ENCODE results near the gene CTAGE1. TPM values are rescaled to one million over a fixed set of nuclear protein-coding genes. Genes with fewer than 3 reads are reported as not detected.

Gene CTAGE1
- total RNA-seq, 1 donor from 2014 or later, result not detected

- no peak overlapping the region for H3K4me2 ChIP-seq
- peaks cover 13% of the 10 kb centered on the region for H3K4me1 Mint-ChIP-seq
- DNase-seq (ENCODE audit: low spot score), result no peak
Measured at GRCh38 chr18:22434973-22435608, 17.4 kb upstream of the CTAGE1 start.

GRCh38 chr18:22433956-22434355 is 16.2 kb upstream of the CTAGE1 start:
- H3K79me2 ChIP-seq (ENCODE audit: low read depth), result no peaks in the 10 kb centered on the region
- no peak overlapping the region for H3K9ac ChIP-seq
- H3K4me3 ChIP-seq, result no peak overlapping the region
- no peaks in the 10 kb centered on the region for H3K9me3 ChIP-seq (ENCODE audit: low read depth)
- no peaks in the 10 kb centered on the region for H3K36me3 ChIP-seq
- TF ChIP-seq EZH2 (IDR thresholded peaks at IDR 0.05) (no peak), CTCF (IDR thresholded peaks at IDR 0.05) (no peak), EZH2phosphoT487 (IDR thresholded peaks at IDR 0.05) (no peak)
- H3K9me3 Mint-ChIP-seq, result no peaks in the 10 kb centered on the region
- no peak overlapping the region for H3K27ac ChIP-seq
- no peak overlapping the region for H3K4me2 ChIP-seq
- no peaks in the 10 kb centered on the region for H3F3A ChIP-seq (ENCODE audit: low read depth)
- no peaks in the 10 kb centered on the region for H3K36me3 Mint-ChIP-seq
- H3K4me3 Mint-ChIP-seq, result no peak overlapping the region
- H2AFZ ChIP-seq (replicated peaks), result no peak overlapping the region
- no peak for DNase-seq (ENCODE audit: low spot score)
- peaks cover 3% of the 10 kb centered on the region for H3K27me3 Mint-ChIP-seq (ENCODE audit: insufficient read depth, low read depth)
- H3K27ac Mint-ChIP-seq, result no peak overlapping the region
- peaks cover 4% of the 10 kb centered on the region for H3K4me1 ChIP-seq
- no peaks in the 10 kb centered on the region for H3K27me3 ChIP-seq
- peaks cover 13% of the 10 kb centered on the region for H3K4me1 Mint-ChIP-seq
- H4K20me1 ChIP-seq (ENCODE audit: low read depth), result no peaks in the 10 kb centered on the region

More at GRCh38 chr18:22434973-22435608, 17.4 kb upstream of the CTAGE1 start:
- Histone ChIP-seq H3K27me3 (no peaks in the 10 kb centered on the region), H3K36me3 (no peaks in the 10 kb centered on the region), H3K79me2 (ENCODE audit: low read depth) (no peaks in the 10 kb centered on the region), H3K4me3 (no peak overlapping the region), H3K9me3 (ENCODE audit: low read depth) (no peaks in the 10 kb centered on the region), H3K9ac (no peak overlapping the region), H3K27ac (no peak overlapping the region), H3F3A (ENCODE audit: low read depth) (no peaks in the 10 kb centered on the region), H2AFZ (replicated peaks) (no peak overlapping the region), H4K20me1 (ENCODE audit: low read depth) (no peaks in the 10 kb centered on the region), H3K4me1 (peaks cover 4% of the 10 kb centered on the region)
- no peaks in the 10 kb centered on the region for H3K9me3 Mint-ChIP-seq
- TF ChIP-seq CTCF (IDR thresholded peaks at IDR 0.05), result no peak
- no peak for TF ChIP-seq EZH2phosphoT487 (IDR thresholded peaks at IDR 0.05)
- TF ChIP-seq EZH2 (IDR thresholded peaks at IDR 0.05), result no peak
- no peak overlapping the region for H3K27ac Mint-ChIP-seq
- H3K36me3 Mint-ChIP-seq, result no peaks in the 10 kb centered on the region
- H3K27me3 Mint-ChIP-seq (ENCODE audit: insufficient read depth, low read depth), result peaks cover 3% of the 10 kb centered on the region
- H3K4me3 Mint-ChIP-seq, result no peak overlapping the region

- H2AFZ ChIP-seq (replicated peaks), result no peak overlapping the region
- no peak overlapping the region for H3K27ac ChIP-seq
- H3K27me3 ChIP-seq, result no peaks in the 10 kb centered on the region
- TF ChIP-seq EZH2 (IDR thresholded peaks at IDR 0.05) (no peak), CTCF (IDR thresholded peaks at IDR 0.05) (no peak), EZH2phosphoT487 (IDR thresholded peaks at IDR 0.05) (no peak)
- Mint-ChIP-seq H3K4me3 (no peak overlapping the region), H3K27ac (no peak overlapping the region), H3K36me3 (no peaks in the 10 kb centered on the region), H3K27me3 (ENCODE audit: insufficient read depth, low read depth) (peaks cover 6% of the 10 kb centered on the region), H3K4me1 (peaks cover 13% of the 10 kb centered on the region), H3K9me3 (no peaks in the 10 kb centered on the region)
- H3K36me3 ChIP-seq, result no peaks in the 10 kb centered on the region
- no peak overlapping the region for H3K9ac ChIP-seq
- H3K4me2 ChIP-seq, result no peak overlapping the region
- no peaks in the 10 kb centered on the region for H3K9me3 ChIP-seq (ENCODE audit: low read depth)
- H3F3A ChIP-seq (ENCODE audit: low read depth), result no peaks in the 10 kb centered on the region
- DNase-seq (ENCODE audit: low spot score), result no peak
- H4K20me1 ChIP-seq (ENCODE audit: low read depth), result no peaks in the 10 kb centered on the region
- peaks cover 4% of the 10 kb centered on the region for H3K4me1 ChIP-seq
- no peak overlapping the region for H3K4me3 ChIP-seq
- no peaks in the 10 kb centered on the region for H3K79me2 ChIP-seq (ENCODE audit: low read depth)
Measured at GRCh38 chr18:22432657-22433137, 15.0 kb upstream of the CTAGE1 start.
